GM12878 (cell line): ENCODE data around the gene SCGB3A1. TPM values are rescaled to one million over a fixed set of nuclear protein-coding genes. Genes with fewer than 3 reads are reported as not detected.

Experiments used
- ATAC-seq: fragments of 200-7000 bp; cut with Tn5 transposase; 3 replicates; pipeline ENCODE4 v1.9.1; 2020; ENCODE audit warnings: mild to moderate bottlenecking, moderate library complexity
- BruUV-seq: library from RNA; stranded (reverse); fragments of 400-500 nt; replicated peaks from 2 replicates; lab custom pipeline; 2021; lab: Mats Ljungman, UMichigan
- CTCF ChIA-PET: fragments of 300-600 bp; sonication (Branson Sonifier 250); formaldehyde crosslinking; extraction: SDS; loops from one replicate; lab custom pipeline; 2021; ENCODE audit warnings: inconsistent platforms; lab: Yijun Ruan, JAX
- POLR2A ChIA-PET: fragments of 350-600 bp; formaldehyde crosslinking; extraction: SDS; loops from one replicate; lab custom pipeline; 2021; ENCODE audit warnings: inconsistent platforms; lab: Charles Lee
- RAD21 ChIA-PET: fragments of 300-600 bp; sonication (Branson Sonifier 250); formaldehyde crosslinking; loops from one replicate; lab custom pipeline; 2023; ENCODE audit warnings: antibody characterized with exemption; ENCODE audit not compliant: unreplicated experiment; lab: Charles Lee
- SMC1A ChIA-PET: fragments of 300-600 bp; sonication (Branson Sonifier 250); formaldehyde crosslinking; loops from one replicate; lab custom pipeline; 2023; ENCODE audit not compliant: unreplicated experiment, uncharacterized antibody; lab: Charles Lee
- DNase-seq: peaks from one replicate; pipeline ENCODE4 v3.0.0-alpha.2; 2011; ENCODE audit warnings: low read depth, low spot score
- FAIRE-seq: peaks from 3 replicates; lab custom pipeline; 2011; peaks lifted over from hg19 to GRCh38; lab: Jason Lieb, UNC
- H2AFZ ChIP-seq: 2 replicates; pipeline ENCODE4 v1.6.0; 2011; ENCODE audit warnings: low read depth, low read length, control low read depth; ENCODE audit not compliant: control insufficient read depth
- H3K27ac ChIP-seq: 2 replicates; pipeline ENCODE4 v1.5.1; 2011; ENCODE audit warnings: control low read depth; ENCODE audit not compliant: control insufficient read depth, insufficient read depth
- H3K27me3 ChIP-seq, 2 experiments: replicated peaks in 1 of 2; 2 replicates each; pipeline versions ENCODE4 v1.6.0 to v1.6.1; 2011; ENCODE audit warnings: low read length in 1 of 2; ENCODE audit not compliant: control insufficient read depth in 2 of 2, insufficient read depth in 2 of 2
- H3K36me3 ChIP-seq, 2 experiments: 2 replicates each; pipeline ENCODE4 v1.5.1; 2011; ENCODE audit warnings: low read length in 1 of 2; ENCODE audit not compliant: control insufficient read depth in 2 of 2, insufficient read depth in 2 of 2
- H3K4me1 ChIP-seq: 2 replicates; pipeline ENCODE4 v1.6.1; 2011; ENCODE audit warnings: mild to moderate bottlenecking, low read length, moderate library complexity, mixed read lengths; ENCODE audit not compliant: control insufficient read depth, insufficient read depth
- H3K4me2 ChIP-seq: 2 replicates; pipeline ENCODE4 v1.6.0; 2011; ENCODE audit warnings: control low read depth; ENCODE audit not compliant: control insufficient read depth, insufficient read depth
- H3K4me3 ChIP-seq: fragments of 200-600 bp; sonication (generic); 2 replicates; pipeline ENCODE4 v1.5.1; 2016
- H3K79me2 ChIP-seq: 2 replicates; pipeline ENCODE4 v1.6.0; 2011; ENCODE audit warnings: low read length; ENCODE audit not compliant: control insufficient read depth, insufficient read depth
- H3K9ac ChIP-seq: 2 replicates; pipeline ENCODE4 v1.8.0; 2011; ENCODE audit warnings: low read length, control low read depth, mixed read lengths; ENCODE audit not compliant: control insufficient read depth, insufficient read depth
- H3K9me3 ChIP-seq: replicated peaks from 3 replicates; pipeline ENCODE4 v1.5.1; 2011; ENCODE audit warnings: mild to moderate bottlenecking, low read length; ENCODE audit not compliant: control insufficient read depth, insufficient read depth
- H4K20me1 ChIP-seq: 2 replicates; pipeline ENCODE4 v1.6.0; 2011; ENCODE audit not compliant: control insufficient read depth, insufficient read depth
- ASH2L ChIP-seq: fragments of 300-600, 200-600 bp; sonication (generic); IDR thresholded peaks from 2 replicates; pipeline ENCODE4 v1.6.1; 2017; ENCODE audit warnings: low read depth, mild to moderate bottlenecking, borderline replicate concordance
- BHLHE40 ChIP-seq, 2 experiments: fragments of 450-650 bp in 1 of 2; IDR thresholded peaks; 2 replicates each; pipeline ENCODE4 v1.6.1; 2011 to 2017; ENCODE audit warnings: low read depth in 2 of 2, borderline replicate concordance in 1 of 2, improper control_type of control experiment in 1 of 2, low read length in 1 of 2, mild to moderate bottlenecking in 1 of 2
- CBFB ChIP-seq: IDR thresholded peaks from 2 replicates; pipeline ENCODE4 v1.6.1; 2016; ENCODE audit warnings: antibody characterized with exemption, low read depth
- CBX3 ChIP-seq: fragments of 200-600 bp; sonication (generic); IDR thresholded peaks from 2 replicates; pipeline ENCODE4 v1.6.1; 2016; ENCODE audit warnings: low read depth, borderline replicate concordance
- HDAC2 ChIP-seq: fragments of 200-600 bp; sonication (generic); IDR thresholded peaks from 2 replicates; pipeline ENCODE4 v1.6.1; 2017
- MTA2 ChIP-seq: fragments of 450-650 bp; IDR thresholded peaks from 2 replicates; pipeline ENCODE4 v1.6.1; 2016; ENCODE audit warnings: low read depth, mild to moderate bottlenecking, moderate library complexity
- NBN ChIP-seq: fragments of 450-650 bp; IDR thresholded peaks from 2 replicates; pipeline ENCODE4 v1.6.1; 2016
- NFXL1 ChIP-seq: fragments of 450-650 bp; IDR thresholded peaks from 2 replicates; pipeline ENCODE4 v1.6.1; 2017; ENCODE audit warnings: antibody characterized with exemption, mild to moderate bottlenecking, borderline replicate concordance
- NFYB ChIP-seq: IDR thresholded peaks from 2 replicates; pipeline ENCODE4 v1.6.1; 2011; ENCODE audit warnings: low read depth, mild to moderate bottlenecking, low read length, improper control_type of control experiment, moderate library complexity; ENCODE audit not compliant: insufficient read depth
- RAD51 ChIP-seq: fragments of 450-650 bp; IDR thresholded peaks from 2 replicates; pipeline ENCODE4 v1.6.1; 2016; ENCODE audit warnings: moderate library complexity, mild to moderate bottlenecking, inconsistent platforms
- RUNX3 ChIP-seq: IDR thresholded peaks from 2 replicates; pipeline ENCODE4 v1.6.1; 2012; ENCODE audit warnings: low read length, inconsistent platforms
- SIX5 ChIP-seq: IDR thresholded peaks from 2 replicates; pipeline ENCODE4 v1.6.1; 2011; ENCODE audit warnings: mild to moderate bottlenecking, low read depth, low read length, moderate library complexity; ENCODE audit not compliant: severe bottlenecking
- SMAD1 ChIP-seq: fragments of 450-650 bp; IDR thresholded peaks from 2 replicates; pipeline ENCODE4 v1.6.1; 2018; ENCODE audit warnings: mild to moderate bottlenecking, low read depth; ENCODE audit not compliant: partially characterized antibody
- SMC3 ChIP-seq: IDR thresholded peaks from 2 replicates; pipeline ENCODE4 v1.6.1; 2011; ENCODE audit warnings: low read length, improper control_type of control experiment, borderline replicate concordance
- SP1 ChIP-seq: IDR thresholded peaks from one replicate; pipeline ENCODE4 v1.6.1; 2011; ENCODE audit warnings: low read depth, low read length
- STAT3 ChIP-seq: IDR thresholded peaks from 2 replicates; pipeline ENCODE4 v1.6.1; 2011; ENCODE audit warnings: low read depth, low read length, improper control_type of control experiment
- YBX1 ChIP-seq: fragments of 450-650 bp; IDR thresholded peaks from 2 replicates; pipeline ENCODE4 v1.6.1; 2016; ENCODE audit warnings: antibody characterized with exemption
- ZBED1 ChIP-seq: IDR thresholded peaks from 2 replicates; pipeline ENCODE4 v1.6.1; 2016; ENCODE audit warnings: borderline replicate concordance
- ZBTB33 ChIP-seq: fragments of 450-650 bp; IDR thresholded peaks from 2 replicates; pipeline ENCODE4 v1.6.1; 2017; ENCODE audit warnings: mild to moderate bottlenecking
- ZNF622 ChIP-seq: fragments of 450-650 bp; IDR thresholded peaks from 2 replicates; pipeline ENCODE4 v1.6.1; 2017; ENCODE audit warnings: mild to moderate bottlenecking, inconsistent platforms
- WGBS: methylation state at CpG from one replicate; pipeline ENCODE4 v1.1.6; 2016; ENCODE audit warnings: low lambda C conversion rate; ENCODE audit not compliant: insufficient replicate concordance, insufficient coverage; ENCODE audit errors: missing lambda C conversion rate; 5-methylcytosine and 5-hydroxymethylcytosine counted together
- in situ Hi-C: fragments of 300-500 bp; cut with MboI; formaldehyde crosslinking; loops from 9 replicates; pipeline ENCODE4 v1.14.3; 2018; ENCODE audit warnings: mixed read lengths
- intact Hi-C: fragments of 100-400 bp; cut with micrococcal nuclease; formaldehyde crosslinking; loops from one replicate; pipeline ENCODE4 v1.14.2; 2022; ENCODE audit not compliant: unreplicated experiment
- polyA plus RNA-seq, 11 experiments: library from polyadenylated mRNA; depleted of rRNA in 4 of 11; unstranded in 6 of 11; stranded (reverse) in 5 of 11; fragments of >200 nt; fragmentation: Nextera tagmentation in 4 of 11; fragmentation: Illumina TruSeq in 1 of 11; extraction: Ambion mirVana in 4 of 11; extraction: Trizol in 1 of 11; gene quantifications; 1 replicate in 1 of 11; 2 replicates in 10 of 11; pipeline versions ENCODE4 v1.2.1 to v1.2.3, GENCODE V29; 2011 to 2016; ENCODE audit warnings: inconsistent platforms in 2 of 11, missing spikeins in 2 of 11, low read depth in 1 of 11
- total RNA-seq, 4 experiments: library from RNA; depleted of rRNA in 3 of 4; stranded (reverse); fragments of >200 nt in 3 of 4; fragmentation: Illumina TruSeq in 1 of 4; extraction: Trizol in 1 of 4; gene quantifications; 2 replicates each; pipeline versions ENCODE4 v1.2.1 to v1.2.3, GENCODE V29; 2013 to 2021

The SCGB3A1 gene
- total and polyA plus RNA-seq, 10 of the 15 experiments (the other 5 are each of a cell fraction or from before 2014, with no cell fraction given) = 0.46 TPM; not detected in 9

- BruUV-seq = no TSS peak
- RAD21 ChIA-PET = no interaction called here
- Histone ChIP-seq H3K79me2 (no peaks in the 10 kb centered on the region), H3K36me3 (peaks cover 0 to 3% of the 10 kb centered on the region in 2 experiments; a peak in 2 of 4 replicates), H2AFZ (no peak overlapping the region), H4K20me1 (no peaks in the 10 kb centered on the region; the same call in 1 of the 2 replicates)
- in situ Hi-C loops (no loop called here), intact Hi-C loops (no loop called here)
- no peak for TF ChIP-seq RUNX3
- TF ChIP-seq SIX5 = no peak
- no peak for TF ChIP-seq YBX1
- no peak for TF ChIP-seq CBX3
- TF ChIP-seq NBN = no peak
- no peak for TF ChIP-seq ZBTB33
- TF ChIP-seq SMC3 = no peak
- no peak for TF ChIP-seq ZBED1
- TF ChIP-seq BHLHE40 (IDR thresholded peaks at IDR 0.05; ENCODE audit: borderline replicate concordance in 1 of 2, low read depth in 2 of 2, low read length in 1 of 2) = no peak
- no peak for TF ChIP-seq NFXL1
- no peak for TF ChIP-seq NFYB
- no peak for TF ChIP-seq HDAC2
- TF ChIP-seq RAD51 = no peak
- no peak for TF ChIP-seq ZNF622
- no peak for TF ChIP-seq SP1
- TF ChIP-seq SMAD1 = no peak
- TF ChIP-seq MTA2 = no peak
- TF ChIP-seq CBFB = no peak
- TF ChIP-seq ASH2L = no peak
- no peak for TF ChIP-seq STAT3
- TF ChIP-seq, all 136 proteins: peak for 0
- H3K4me3 ChIP-seq = no peak overlapping the region
- FAIRE-seq = no peak
- CTCF ChIA-PET = no interaction called here
- ATAC-seq = no peak
- no peaks in the 10 kb centered on the region for H3K27me3 ChIP-seq
- WGBS = 87% methylated on average over 6 of the region's 6 CpGs
- no peaks in the 10 kb centered on the region for H3K4me1 ChIP-seq
- POLR2A ChIA-PET = no interaction called here
- H3K9ac ChIP-seq = no peak overlapping the region
- DNase-seq = no peak
- SMC1A ChIA-PET = no interaction called here
- H3K4me2 ChIP-seq = no peak overlapping the region
- no peaks in the 10 kb centered on the region for H3K9me3 ChIP-seq
- H3K27ac ChIP-seq = no peak overlapping the region
Observed at GRCh38 chr5:180580681-180581080, 10.6 kb downstream of the SCGB3A1 start.
